IPS-NIHi7 (cell line): ENCODE measurements around the gene FLCN.

ENCODE experiments used
- DNase-seq: peaks from one replicate; pipeline ENCODE4 v3.0.0; 2012; ENCODE audit warnings: mixed read lengths; ENCODE audit errors: extremely low spot score

Gene FLCN

GRCh38 chr17:17236295-17237025 is 508 bp downstream of the FLCN start:
- DNase-seq = no peak

DNA sequence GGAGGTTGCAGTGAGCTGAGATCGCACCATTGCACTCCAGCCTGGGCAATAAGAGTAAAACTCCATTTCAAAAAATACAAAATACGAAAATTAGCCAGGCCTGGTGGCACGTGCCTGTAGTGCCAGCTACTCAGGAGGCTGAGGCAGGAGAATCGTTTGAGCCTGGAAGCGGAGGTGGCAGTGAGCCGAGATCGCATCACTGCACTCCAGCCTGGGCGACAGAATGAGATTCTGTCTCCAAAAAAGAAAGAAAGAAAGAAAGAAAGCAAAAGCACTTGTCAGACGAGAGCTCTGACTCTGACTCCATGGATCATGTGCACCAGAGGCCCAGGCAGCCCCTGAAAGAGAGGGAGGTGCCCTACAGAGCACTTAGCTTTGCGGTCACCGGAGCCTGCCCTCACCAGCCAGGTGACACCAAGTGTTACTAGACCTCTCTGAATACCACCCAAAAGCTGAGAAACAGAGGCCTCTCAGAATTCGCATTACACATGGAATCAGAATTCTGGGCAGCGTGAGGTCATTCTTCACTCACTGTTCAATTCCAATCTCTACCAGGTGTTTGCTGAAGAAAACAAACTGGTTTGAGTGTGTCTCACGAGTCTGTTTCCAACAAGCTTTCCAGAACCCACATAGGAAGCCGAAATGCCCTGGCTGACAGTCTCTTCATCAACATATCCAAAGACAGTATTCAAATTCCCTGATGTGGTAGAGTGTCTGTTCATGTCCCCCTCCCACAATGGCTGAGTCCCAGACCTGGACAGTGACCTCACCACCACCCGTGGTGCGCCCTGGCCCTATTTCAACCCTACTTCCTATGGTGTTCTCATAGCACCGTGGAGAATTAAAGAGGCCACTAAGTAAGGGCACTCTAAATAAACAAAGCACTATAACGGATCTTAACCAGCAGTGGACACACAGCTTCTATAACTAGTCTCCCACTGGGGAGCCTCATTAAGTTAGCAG is 1.5 kb downstream of the FLCN start:
- DNase-seq = no peak

- no peak for DNase-seq
These were observed 4.7 kb downstream of the FLCN start for GRCh38 chr17:17232303-17232621.

DNA sequence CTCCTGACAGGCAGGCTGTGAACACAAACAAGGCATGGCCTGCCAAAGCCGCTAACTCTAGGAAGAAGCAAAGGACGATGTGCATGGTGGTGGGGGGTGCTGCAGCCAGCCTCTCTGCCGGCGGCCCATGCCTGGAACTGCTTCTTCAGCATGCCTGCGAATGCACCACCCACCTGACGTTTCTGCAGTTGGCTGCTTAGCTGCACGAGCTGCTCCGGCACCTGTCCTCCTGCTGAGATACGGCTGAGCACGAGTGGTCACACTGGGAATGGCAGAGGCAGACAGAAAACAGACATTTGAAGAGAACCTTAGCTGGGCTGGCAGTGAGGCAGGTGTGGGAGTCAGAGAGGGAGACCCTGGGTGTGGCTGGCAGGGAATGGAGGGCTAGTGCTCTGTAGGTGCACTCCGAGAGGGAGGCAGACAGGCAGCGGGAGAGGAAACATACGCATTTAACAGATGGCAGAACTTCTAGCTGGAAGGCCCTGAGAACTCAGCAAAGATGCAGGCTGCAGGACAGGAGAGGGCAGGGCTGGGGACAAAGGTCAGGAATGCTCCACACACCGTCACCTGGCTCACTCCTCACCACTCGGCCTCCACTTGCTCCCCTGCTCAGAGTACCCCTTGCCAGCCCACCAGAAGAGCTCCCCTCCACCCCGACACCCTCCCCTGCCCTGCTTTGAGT is 5.2 kb downstream of the FLCN start:
- no peak for DNase-seq

GRCh38 chr17:17229416-17230384 is 7.3 kb downstream of the FLCN start:
- DNase-seq = no peak

DNA sequence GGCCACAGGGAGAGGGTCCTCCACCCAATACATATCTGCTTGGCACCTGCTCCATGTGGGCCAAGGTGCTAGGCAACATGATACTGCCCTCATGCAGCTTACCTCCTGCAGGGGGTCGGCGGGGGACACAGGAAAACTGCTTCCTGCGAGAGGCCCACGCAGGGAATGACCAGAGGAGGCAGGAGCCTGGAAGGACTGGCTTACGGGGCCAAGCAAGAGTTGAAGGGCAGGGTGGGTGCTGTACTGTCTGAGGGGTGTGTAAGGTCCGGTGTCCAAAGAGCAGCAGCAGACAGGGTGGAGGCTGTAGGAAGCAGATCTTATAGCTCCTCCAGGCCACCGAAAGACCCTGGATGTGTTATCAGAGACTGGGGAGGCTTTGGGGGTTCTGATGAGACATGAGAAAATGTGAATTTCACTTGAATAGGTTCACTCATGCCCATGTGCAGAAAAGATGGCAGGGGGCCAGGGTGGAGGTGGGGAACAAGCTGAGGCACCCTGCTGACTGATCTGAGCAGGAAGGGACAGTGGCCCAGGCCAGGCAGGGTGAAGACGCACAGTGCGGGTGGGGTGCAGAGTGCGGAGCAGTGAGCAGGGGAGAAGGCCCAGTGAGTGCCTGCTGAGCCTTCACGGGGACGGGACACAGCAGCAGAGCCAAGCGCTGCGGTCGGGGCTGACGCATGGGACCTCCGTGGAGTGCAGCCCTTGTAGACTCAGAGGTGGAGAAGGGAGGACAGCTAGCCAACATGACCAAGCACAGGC is 8.3 kb downstream of the FLCN start:
- DNase-seq = no peak

- DNase-seq = no peak
These were observed 9.1 kb downstream of the FLCN start for GRCh38 chr17:17227608-17228520.

GRCh38 chr17:17226451-17227265 is 10.3 kb downstream of the FLCN start:
- DNase-seq = no peak

- no peak for DNase-seq
These were observed 11.1 kb downstream of the FLCN start for GRCh38 chr17:17225901-17226300.

DNA sequence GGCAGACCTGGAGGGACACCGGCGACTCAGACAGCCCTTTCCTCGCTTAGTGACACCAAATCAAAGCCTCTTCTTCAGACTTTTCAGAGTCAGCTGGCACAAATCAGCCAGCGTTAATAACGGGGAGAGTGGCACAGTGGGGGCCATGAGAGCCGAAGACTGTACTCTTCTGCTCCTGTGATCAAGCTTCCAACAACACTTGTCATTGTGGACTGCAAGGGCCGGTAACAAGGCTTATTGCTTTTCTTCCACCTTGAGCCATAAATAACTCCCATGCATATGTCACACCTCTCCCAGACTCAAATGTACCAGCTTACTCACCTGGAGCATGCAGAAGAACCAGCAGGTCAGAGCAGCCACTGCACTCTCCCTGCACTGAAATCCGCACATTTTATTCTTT is 12.8 kb downstream of the FLCN start:
- no peak for DNase-seq

GRCh38 chr17:17223736-17224135 is 13.2 kb downstream of the FLCN start:
- DNase-seq = no peak

DNA sequence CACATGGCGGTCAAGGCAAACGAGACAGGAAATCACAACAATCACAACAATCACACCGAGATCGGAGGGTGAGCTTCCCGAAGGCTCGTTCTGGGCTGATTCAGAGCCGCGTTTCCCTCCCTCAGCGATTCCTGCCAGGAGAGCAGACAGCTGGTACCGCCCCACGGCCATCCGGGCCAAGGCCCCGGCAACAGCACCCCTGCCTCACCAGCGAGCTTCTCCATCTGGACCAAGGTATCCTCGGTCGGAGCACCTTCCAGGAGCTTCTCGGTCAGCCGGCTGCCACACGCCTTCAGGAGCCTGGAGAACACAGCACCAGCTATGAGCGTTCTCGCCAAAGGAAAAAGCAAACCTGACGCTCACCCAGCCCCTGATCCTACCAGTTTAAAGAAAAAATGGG is 15.6 kb downstream of the FLCN start:
- no peak for DNase-seq

DNA sequence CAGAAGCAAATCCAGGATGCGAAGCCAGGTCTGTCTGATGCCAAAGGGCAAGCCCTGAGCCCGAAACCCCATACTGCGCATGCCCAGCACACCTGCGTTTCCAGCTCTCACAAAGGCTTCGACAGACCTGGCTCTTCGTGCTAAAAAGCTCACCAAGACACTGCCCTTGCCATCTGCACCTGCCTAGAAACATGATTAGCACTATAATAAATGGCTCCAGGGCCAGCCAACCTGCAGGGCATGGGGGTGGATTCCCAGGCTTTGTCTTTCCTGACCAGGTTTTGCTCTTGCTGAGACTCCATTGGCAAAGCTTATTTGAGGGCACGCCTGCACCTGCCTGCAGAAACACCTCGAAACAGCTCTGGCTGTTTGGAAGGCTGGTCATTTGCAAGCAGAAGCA is 16.4 kb downstream of the FLCN start:
- no peak for DNase-seq

DNA sequence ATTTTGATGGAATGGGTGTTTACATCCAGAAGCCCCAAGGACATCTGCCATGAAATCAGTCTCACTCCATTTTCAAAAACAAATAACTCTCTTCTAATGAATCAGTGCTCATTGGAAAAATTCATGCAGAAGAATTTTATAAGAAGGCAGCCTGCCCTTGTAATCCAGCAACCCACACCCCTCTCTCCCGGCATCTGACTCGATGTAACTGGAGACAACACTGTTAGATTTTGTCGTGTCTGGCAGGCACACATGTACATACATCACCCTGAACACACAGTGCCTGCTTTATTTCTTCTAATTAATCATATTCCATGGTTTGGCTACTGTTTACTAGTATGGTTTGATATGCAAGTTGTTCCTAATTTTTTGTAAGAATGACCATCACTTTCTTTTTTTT is 19.0 kb downstream of the FLCN start:
- no peak for DNase-seq

GRCh38 chr17:17216776-17217175 is 20.2 kb downstream of the FLCN start:
- DNase-seq = no peak

- DNase-seq = no peak
These were observed 20.7 kb downstream of the FLCN start for GRCh38 chr17:17216236-17216635.

DNA sequence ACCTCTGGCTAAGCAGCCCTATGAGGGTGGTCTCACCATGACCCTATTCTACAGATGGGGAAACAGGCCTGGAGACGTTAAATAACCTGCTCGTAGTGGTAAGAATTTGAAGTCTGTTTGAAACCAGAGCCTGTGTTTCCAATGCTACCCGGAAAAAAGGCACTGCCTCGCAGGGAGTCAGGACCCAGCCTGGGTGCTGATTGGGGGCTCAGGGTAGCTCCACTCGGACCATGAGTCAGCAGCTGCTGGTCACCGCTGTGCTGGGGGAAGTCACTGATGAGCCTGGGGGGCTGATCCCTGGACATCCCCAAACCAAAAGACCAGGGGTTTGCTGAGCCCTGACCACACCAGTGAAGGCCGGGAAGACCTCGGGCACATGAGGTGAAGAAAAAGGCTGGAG is 21.4 kb downstream of the FLCN start:
- no peak for DNase-seq

GRCh38 chr17:17214646-17215436 is 22.1 kb downstream of the FLCN start:
- no peak for DNase-seq
